Ovary (tissue), 3 donors: ENCODE measurements around the gene DTNBP1.

Experiments used
- CTCF ChIP-seq, 3 donors: fragments of 450-650 bp in 2 of 3; fragments of 200-600 bp in 1 of 3; IDR thresholded peaks; one replicate each; pipeline versions ENCODE4 v1.5.1 to v1.8.0; 2016 to 2022; ENCODE audit warnings: antibody characterized with exemption in 3 of 3, mild to moderate bottlenecking in 1 of 3
- EP300 ChIP-seq: sonication (generic); formaldehyde crosslinking; IDR thresholded peaks from one replicate; pipeline ENCODE4 v1.6.1; 2017; ENCODE audit warnings: antibody characterized with exemption
- POLR2A ChIP-seq: fragments of 450-650 bp; IDR thresholded peaks from one replicate; pipeline ENCODE4 v1.6.1; 2017; ENCODE audit warnings: antibody characterized with exemption, mild to moderate bottlenecking, moderate library complexity
- donor health status: DM: no; HTN: no; CAD: no.

- no peak for TF ChIP-seq CTCF (IDR thresholded peaks at IDR 0.05)
- TF ChIP-seq POLR2A: no peak
- TF ChIP-seq EP300: no peak
Measured at GRCh38 chr6:15607603-15608002, 55.2 kb downstream of the DTNBP1 start.
